NCI-H524 (cell line): Measurements from ENCODE around the gene NCAM1.

Experiments
- DNase-seq, 2 experiments: peaks; one replicate each; lab custom pipeline; 2025; lab: John Stamatoyannopoulos, UW

Gene NCAM1

DNA sequence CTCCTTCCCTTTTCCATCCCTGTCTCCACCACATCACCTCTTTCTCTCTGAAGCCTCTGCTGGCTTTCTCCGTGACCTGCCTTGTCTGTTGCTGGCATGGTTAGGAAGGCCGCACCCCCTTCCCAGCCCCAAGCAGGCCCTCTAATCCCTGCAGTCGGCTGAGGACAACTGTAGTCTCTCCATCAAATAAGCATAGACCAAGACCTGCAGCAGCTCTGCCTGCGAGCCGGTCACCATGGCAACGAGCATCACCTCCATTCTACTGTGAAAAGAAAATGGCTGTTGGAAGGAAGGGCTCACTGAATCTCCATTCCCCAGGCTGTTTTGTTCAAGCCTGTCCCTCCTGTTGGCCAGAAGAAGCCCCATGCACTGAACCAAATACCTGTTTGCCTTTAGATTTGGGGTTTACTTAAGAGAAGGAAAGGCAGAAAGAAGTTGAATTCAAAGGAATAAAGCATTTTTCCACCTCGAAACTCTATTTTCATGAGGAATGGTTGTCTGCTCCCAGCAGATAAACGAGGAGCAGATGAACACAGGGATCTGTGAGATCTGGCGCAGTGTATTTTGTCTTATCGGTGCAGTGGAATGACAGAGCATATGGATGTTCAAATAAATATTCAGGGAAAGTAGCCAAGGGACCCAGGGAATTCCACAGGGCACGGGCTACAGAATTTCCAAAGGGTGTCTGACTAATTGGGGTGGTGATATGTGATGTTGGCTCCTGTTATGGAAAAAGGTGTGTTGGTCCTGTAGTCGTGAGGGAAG is 240.0 kb downstream of the NCAM1 start:
- DNase-seq: peak in 1 of 2 experiments; percentile 17

DNA sequence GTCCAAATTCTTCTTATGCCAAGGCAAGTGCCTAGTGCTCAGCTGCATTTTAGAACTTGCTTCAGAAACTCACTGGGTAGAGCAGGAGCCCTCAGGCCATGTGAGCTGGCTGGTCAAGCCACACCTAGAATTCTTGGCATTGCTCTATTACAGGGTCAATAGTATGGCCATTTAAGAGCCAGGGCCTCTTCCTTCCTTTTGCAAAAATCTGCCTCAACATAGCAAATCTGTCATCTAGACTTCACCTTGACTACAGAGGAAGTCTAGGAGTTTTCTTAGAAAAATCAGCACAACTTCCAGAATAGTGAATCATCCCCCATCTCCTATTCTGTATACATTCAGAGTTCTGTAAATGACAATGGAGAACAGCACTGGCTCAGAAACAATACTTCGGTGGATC is 241.2 kb downstream of the NCAM1 start:
- no peak for DNase-seq

GRCh38 chr11:113203141-113203753 is 242.0 kb downstream of the NCAM1 start:
- DNase-seq: no peak

GRCh38 chr11:113204280-113204679 is 243.1 kb downstream of the NCAM1 start:
- DNase-seq: no peak

DNA sequence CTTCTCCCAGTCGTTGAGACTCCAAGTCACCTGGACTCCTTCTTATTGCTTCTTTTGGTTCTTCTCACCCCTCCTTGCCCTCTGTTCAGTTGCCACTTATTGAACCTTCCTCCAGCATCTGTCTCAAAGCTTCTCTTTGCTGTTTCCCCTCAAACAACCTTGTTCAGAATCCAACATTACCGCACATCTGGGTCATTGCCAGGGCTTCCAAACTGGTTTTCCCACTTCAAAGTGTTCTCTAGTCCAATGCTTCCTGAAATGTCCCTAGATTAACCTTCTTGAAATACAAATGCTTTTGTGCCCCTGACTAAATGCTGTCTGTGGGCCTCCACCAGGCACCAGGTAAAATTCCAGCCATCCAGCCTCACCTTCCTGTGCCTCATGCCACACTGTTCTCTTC is 252.3 kb downstream of the NCAM1 start:
- DNase-seq: no peak

DNA sequence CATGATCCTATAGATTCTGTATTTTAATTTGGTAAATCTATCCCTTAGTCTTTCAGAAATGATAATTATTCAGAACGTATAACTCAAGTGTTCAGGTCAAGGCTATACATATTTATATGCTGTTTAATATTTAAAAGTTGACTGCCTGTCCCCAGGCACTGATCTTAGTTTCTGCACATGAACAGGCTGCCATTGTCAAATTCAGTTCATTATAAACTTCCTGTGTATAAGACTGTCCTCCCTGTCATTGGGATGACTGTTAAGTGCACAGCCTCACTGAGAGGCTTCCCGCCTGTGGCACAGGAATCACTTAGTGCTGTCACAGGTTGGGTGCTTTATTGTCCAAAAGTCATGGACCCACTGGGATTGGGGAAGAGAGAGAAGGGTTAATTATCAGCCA is 261.0 kb downstream of the NCAM1 start:
- no peak for DNase-seq

DNA sequence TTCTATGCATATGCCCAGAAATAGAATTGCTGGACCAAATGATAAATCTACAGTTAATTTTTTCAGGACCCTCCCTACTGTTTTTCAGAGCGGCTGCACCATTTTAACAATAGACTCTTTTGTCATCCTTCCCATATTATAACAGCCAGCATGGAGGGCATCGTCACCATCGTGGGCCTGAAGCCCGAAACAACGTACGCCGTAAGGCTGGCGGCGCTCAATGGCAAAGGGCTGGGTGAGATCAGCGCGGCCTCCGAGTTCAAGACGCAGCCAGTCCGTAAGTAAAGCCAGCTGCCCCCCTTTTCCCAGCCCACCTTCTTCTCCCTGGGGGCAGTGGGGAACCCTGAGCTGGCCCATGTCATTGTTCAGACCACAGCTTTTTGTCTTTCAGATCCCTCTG is 273.7 kb downstream of the NCAM1 start:
- no peak for DNase-seq

- DNase-seq: no peak
These were observed 276.0 kb downstream of the NCAM1 start for GRCh38 chr11:113237261-113237660.

DNA sequence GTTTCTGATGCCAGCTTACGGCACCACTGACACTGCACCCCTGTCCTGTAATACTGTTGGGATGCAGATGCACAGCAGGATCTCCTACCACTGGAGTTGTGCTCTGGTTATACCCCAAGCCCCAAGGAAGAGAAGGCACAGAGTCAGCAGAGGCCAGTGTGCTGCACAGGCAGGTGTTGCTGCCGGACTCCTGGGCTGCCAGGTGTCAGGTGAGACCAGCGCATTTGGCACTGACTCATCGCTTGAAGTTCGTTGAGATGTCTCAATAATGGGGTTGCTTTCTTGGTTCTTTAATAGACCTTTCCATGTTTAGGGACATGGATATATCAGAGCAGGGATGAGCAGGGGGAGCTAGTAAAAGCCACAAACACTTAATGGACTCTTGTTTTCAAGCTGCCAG is 277.5 kb downstream of the NCAM1 start:
- DNase-seq: no peak

GRCh38 chr11:113240389-113240788 is 279.2 kb downstream of the NCAM1 start:
- DNase-seq: no peak

DNA sequence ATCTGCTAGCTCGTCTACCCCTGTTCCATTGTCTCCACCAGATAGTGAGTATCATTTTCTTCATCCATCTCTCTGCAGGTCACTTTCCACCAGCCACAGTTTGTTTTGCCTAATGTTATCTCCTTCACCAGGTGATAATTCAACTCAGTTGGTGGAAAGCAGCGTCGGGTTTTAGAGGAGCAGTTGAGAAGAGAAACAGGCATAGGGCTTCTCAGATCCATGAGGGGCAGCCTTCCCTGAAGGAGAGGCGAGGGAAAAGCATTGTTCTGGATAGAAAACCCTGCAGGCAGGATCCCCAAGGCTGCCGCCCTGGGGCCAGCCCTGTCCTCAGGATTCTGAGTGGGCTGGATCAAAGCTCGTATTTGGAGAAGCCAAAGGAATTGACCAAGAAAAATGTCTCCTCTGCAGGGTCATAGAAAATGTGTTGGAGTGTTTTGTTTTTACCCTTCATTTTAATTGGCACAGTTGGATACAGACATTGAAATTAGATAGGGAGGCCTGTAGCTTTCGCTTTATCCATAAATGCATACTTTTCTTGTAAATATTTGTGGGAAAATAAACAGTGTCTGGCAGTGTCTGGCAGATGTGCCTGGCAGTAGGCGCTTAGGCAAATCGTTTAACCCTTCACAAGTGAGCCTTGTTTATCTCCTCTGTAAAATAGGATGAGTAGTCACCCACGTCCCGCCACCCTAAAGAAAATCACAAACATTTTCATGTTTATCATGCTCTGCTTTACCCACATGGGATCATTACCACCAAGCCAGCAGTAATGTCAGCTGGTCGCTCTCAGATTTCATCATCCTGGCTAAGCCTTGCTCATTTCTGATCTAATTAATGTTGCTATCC is 279.8 kb downstream of the NCAM1 start:
- DNase-seq: no peak

DNA sequence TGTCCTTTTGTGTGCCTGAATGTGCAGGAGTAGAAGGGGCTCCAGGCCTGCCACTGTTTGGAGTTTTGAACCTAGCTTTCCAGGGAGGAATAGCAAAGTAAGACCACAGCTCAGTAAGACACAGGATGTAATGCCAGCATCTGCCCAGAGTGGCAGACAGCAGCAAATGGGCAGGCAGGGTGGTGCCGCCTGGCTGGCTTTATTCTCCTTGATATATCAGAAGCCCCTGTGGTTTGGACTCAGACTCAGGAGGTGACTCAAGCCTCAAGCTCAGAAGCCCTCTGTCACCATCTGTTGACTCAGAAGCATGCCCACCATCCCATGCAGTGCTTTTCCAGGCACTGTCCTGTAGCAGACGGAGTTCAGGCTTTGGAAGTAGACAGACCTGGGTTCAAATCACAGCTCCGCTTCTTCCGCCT is 280.4 kb downstream of the NCAM1 start:
- peak in 1 of 2 experiments; percentile 22 for DNase-seq

GRCh38 chr11:113242060-113242459 is 280.8 kb downstream of the NCAM1 start:
- DNase-seq: no peak

DNA sequence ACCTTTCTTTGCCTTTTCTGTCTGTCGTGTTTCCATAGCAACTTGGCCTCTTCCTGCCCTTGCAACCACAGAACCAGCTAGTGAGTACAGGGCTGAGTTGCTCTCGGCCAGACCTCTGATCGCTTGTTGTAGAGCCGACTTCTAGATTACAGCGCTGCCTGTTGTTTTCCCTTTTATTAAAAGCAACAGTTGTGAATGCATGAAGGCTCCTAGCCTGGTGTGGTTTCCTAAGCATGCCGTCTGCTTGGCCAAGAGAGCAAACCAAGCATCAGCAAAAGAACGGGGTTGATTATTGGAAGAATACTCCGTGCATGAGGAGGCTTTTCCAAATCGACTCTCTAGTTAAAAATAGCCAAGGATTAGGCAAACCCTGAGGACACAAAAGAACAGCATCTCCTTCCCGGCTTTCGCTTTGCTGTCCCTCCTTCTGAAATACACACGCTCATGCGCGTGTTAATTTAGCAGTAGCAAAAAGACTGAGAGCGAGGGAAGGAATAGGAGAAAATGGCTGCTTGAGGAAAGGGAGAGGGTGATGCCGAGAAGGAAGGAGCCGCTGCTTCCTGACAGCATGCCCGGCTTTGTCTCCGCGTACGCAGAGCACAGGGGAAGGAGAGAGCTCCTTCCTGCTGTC is 281.7 kb downstream of the NCAM1 start:
- DNase-seq: no peak

GRCh38 chr11:113243696-113244095 is 282.5 kb downstream of the NCAM1 start:
- no peak for DNase-seq

GRCh38 chr11:113245216-113245615 is 284.0 kb downstream of the NCAM1 start:
- DNase-seq: no peak

GRCh38 chr11:113247221-113247620 is 286.0 kb downstream of the NCAM1 start:
- no peak for DNase-seq

- no peak for DNase-seq
These were observed 286.7 kb downstream of the NCAM1 start for GRCh38 chr11:113247966-113248365.

DNA sequence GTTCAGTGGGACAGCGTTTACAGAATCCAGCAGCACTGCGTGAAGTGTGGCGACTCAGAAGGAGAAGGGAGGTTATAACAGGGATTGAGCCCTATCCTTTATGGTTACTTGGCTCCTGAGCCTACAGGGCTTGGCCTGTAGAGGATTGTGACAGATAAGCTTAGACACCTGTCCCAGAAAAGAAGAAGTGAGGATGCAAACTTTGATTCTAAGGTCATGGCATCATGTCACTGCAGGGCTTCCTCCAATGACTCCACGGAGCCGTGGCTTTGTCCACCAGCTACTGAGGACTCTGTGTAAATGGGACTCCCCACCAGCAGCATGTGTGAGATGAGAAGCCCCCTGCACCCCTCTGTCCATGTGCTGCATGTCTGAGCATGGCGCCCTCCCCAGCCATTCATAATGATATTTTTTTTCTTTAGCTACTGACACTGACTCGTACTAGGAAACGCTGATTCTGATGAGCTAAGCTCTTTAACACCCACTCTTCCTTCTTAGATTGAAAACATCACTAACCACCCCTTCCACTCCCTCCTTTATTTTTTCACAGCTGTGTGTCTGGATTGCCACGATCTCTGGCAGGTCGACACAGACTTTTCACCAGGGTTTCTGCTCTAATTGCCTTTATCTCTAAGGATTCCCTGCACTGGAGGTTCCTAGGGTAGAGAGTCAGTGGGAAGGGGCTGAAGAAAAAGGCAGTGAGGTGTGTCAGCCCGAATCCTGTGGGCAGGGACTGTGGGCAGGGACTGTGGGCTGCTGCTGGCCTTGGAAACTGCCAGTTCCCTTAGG is 287.7 kb downstream of the NCAM1 start:
- DNase-seq: no peak

- DNase-seq: no peak
These were observed 288.2 kb downstream of the NCAM1 start for GRCh38 chr11:113249491-113249763.

DNA sequence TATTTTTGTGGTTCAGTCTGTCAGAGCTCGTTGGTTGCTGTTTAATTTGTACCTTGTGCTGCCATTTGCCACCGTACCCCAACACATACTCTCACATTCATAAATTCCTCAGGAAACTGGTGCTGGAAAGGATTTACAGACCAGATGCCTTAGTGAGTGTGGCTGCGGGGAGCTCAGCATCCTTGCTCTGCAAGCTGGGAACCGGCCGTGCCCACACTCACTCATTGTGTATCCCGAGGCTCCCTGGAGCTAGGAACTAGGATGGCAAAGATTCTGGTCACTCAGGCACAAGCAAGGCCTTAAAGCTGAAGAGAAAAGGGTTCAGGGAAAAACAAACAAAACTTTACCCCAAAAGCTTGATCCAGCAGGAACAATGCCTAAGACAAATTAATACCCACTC is 288.6 kb downstream of the NCAM1 start:
- DNase-seq: no peak

- DNase-seq: no peak
These were observed 290.1 kb downstream of the NCAM1 start for GRCh38 chr11:113251281-113251680.
